ENCODE measurements around the gene AGFG2. TPM values are rescaled to one million over a fixed set of nuclear protein-coding genes. Genes with fewer than 3 reads are reported as not detected.
A peak's percentile ranks its signal among the peaks of the same experiment; 100 is the strongest.

AGFG2 gene
- total RNA-seq, 1 experiment from 2014 or later: 6.7 TPM

- no peaks in the 10 kb centered on the region for H3K27me3 ChIP-seq (ENCODE audit: low read length)
- no peak overlapping the region for H3K4me2 ChIP-seq (ENCODE audit: low read depth, low read length, poor library complexity, severe bottlenecking)
- H3K9ac ChIP-seq (ENCODE audit: low read length): no peak overlapping the region
- H3K27ac ChIP-seq (ENCODE audit: low read length): no peak overlapping the region
- H3K36me3 ChIP-seq (ENCODE audit: insufficient read depth, low read length): no peaks in the 10 kb centered on the region
- H2AFZ ChIP-seq (ENCODE audit: low read length): no peak overlapping the region
- peak; percentile 78 for DNase-seq
- no peak overlapping the region for H3K4me3 ChIP-seq (ENCODE audit: low read length)
- no peaks in the 10 kb centered on the region for H3K9me3 ChIP-seq (ENCODE audit: low read length)
- H3K9me2 ChIP-seq (replicated peaks; ENCODE audit: insufficient read depth, low read length): no peaks in the 10 kb centered on the region
- H3K4me1 ChIP-seq (ENCODE audit: low read length): peaks cover 28% of the 10 kb centered on the region
- H3K79me2 ChIP-seq (ENCODE audit: low read length): no peaks in the 10 kb centered on the region
- H4K20me1 ChIP-seq (ENCODE audit: insufficient read depth, low read depth, low read length): no peaks in the 10 kb centered on the region
Observed at GRCh38 chr7:100599911-100600729, 61.1 kb downstream of the AGFG2 start.

- no peak for DNase-seq
- Histone ChIP-seq H3K9me3 (ENCODE audit: low read length) (no peaks in the 10 kb centered on the region), H3K27me3 (ENCODE audit: low read length) (no peaks in the 10 kb centered on the region), H3K36me3 (ENCODE audit: insufficient read depth, low read length) (no peaks in the 10 kb centered on the region), H3K4me1 (ENCODE audit: low read length) (peaks cover 30% of the 10 kb centered on the region), H3K4me2 (ENCODE audit: low read depth, low read length, poor library complexity, severe bottlenecking) (no peak overlapping the region), H3K27ac (ENCODE audit: low read length) (no peak overlapping the region), H3K79me2 (ENCODE audit: low read length) (no peaks in the 10 kb centered on the region), H3K9me2 (replicated peaks; ENCODE audit: insufficient read depth, low read length) (no peaks in the 10 kb centered on the region), H3K9ac (ENCODE audit: low read length) (no peak overlapping the region), H4K20me1 (ENCODE audit: insufficient read depth, low read depth, low read length) (no peaks in the 10 kb centered on the region), H2AFZ (ENCODE audit: low read length) (no peak overlapping the region), H3K4me3 (ENCODE audit: low read length) (no peak overlapping the region)
Observed at GRCh38 chr7:100600730-100601038, 61.7 kb downstream of the AGFG2 start.

GRCh38 chr7:100602889-100603725 lies 64.1 kb downstream of the AGFG2 start:
- no peaks in the 10 kb centered on the region for H3K9me2 ChIP-seq (replicated peaks; ENCODE audit: insufficient read depth, low read length)
- no peaks in the 10 kb centered on the region for H3K27me3 ChIP-seq (ENCODE audit: low read length)
- peaks cover 30% of the 10 kb centered on the region for H3K4me1 ChIP-seq (ENCODE audit: low read length)
- H3K9ac ChIP-seq (ENCODE audit: low read length): peak overlapping the region; percentile 20
- no peaks in the 10 kb centered on the region for H3K36me3 ChIP-seq (ENCODE audit: insufficient read depth, low read length)
- no peak overlapping the region for H2AFZ ChIP-seq (ENCODE audit: low read length)
- no peaks in the 10 kb centered on the region for H4K20me1 ChIP-seq (ENCODE audit: insufficient read depth, low read depth, low read length)
- H3K79me2 ChIP-seq (ENCODE audit: low read length): no peaks in the 10 kb centered on the region
- DNase-seq: no peak
- no peak overlapping the region for H3K27ac ChIP-seq (ENCODE audit: low read length)
- peak overlapping the region; percentile 58 for H3K4me2 ChIP-seq (ENCODE audit: low read depth, low read length, poor library complexity, severe bottlenecking)
- peak overlapping the region; percentile 62; the same call in 1 of the 2 replicates for H3K4me3 ChIP-seq (ENCODE audit: low read length)
- no peaks in the 10 kb centered on the region for H3K9me3 ChIP-seq (ENCODE audit: low read length)

- H4K20me1 ChIP-seq (ENCODE audit: insufficient read depth, low read depth, low read length): no peaks in the 10 kb centered on the region
- no peak overlapping the region for H3K27ac ChIP-seq (ENCODE audit: low read length)
- peak overlapping the region; percentile 58 for H3K4me2 ChIP-seq (ENCODE audit: low read depth, low read length, poor library complexity, severe bottlenecking)
- peak overlapping the region; percentile 20 for H3K9ac ChIP-seq (ENCODE audit: low read length)
- peak overlapping the region; percentile 62; the same call in 1 of the 2 replicates for H3K4me3 ChIP-seq (ENCODE audit: low read length)
- no peaks in the 10 kb centered on the region for H3K9me2 ChIP-seq (replicated peaks; ENCODE audit: insufficient read depth, low read length)
- H3K9me3 ChIP-seq (ENCODE audit: low read length): no peaks in the 10 kb centered on the region
- H3K36me3 ChIP-seq (ENCODE audit: insufficient read depth, low read length): no peaks in the 10 kb centered on the region
- no peaks in the 10 kb centered on the region for H3K79me2 ChIP-seq (ENCODE audit: low read length)
- no peak for DNase-seq
- no peaks in the 10 kb centered on the region for H3K27me3 ChIP-seq (ENCODE audit: low read length)
- H2AFZ ChIP-seq (ENCODE audit: low read length): peak overlapping the region; percentile 91
- peaks cover 30% of the 10 kb centered on the region for H3K4me1 ChIP-seq (ENCODE audit: low read length)
Observed at GRCh38 chr7:100603726-100604027, 64.7 kb downstream of the AGFG2 start.

GRCh38 chr7:100604028-100604975 lies 65.3 kb downstream of the AGFG2 start:
- Histone ChIP-seq H3K4me1 (ENCODE audit: low read length) (peaks cover 30% of the 10 kb centered on the region), H3K9me2 (replicated peaks; ENCODE audit: insufficient read depth, low read length) (no peaks in the 10 kb centered on the region), H2AFZ (ENCODE audit: low read length) (peak overlapping the region; percentile 95), H3K36me3 (ENCODE audit: insufficient read depth, low read length) (no peaks in the 10 kb centered on the region), H4K20me1 (ENCODE audit: insufficient read depth, low read depth, low read length) (no peaks in the 10 kb centered on the region), H3K4me3 (ENCODE audit: low read length) (peak overlapping the region; percentile 69), H3K4me2 (ENCODE audit: low read depth, low read length, poor library complexity, severe bottlenecking) (peak overlapping the region; percentile 91), H3K27me3 (ENCODE audit: low read length) (no peaks in the 10 kb centered on the region), H3K9me3 (ENCODE audit: low read length) (no peaks in the 10 kb centered on the region), H3K79me2 (ENCODE audit: low read length) (no peaks in the 10 kb centered on the region), H3K9ac (ENCODE audit: low read length) (peak overlapping the region; percentile 73), H3K27ac (ENCODE audit: low read length) (no peak overlapping the region)
- DNase-seq: peak; percentile 90

GRCh38 chr7:100604976-100605911 lies 66.2 kb downstream of the AGFG2 start:
- Histone ChIP-seq H3K4me1 (ENCODE audit: low read length) (peaks cover 28% of the 10 kb centered on the region), H3K4me3 (ENCODE audit: low read length) (peak overlapping the region; percentile 69), H3K79me2 (ENCODE audit: low read length) (no peaks in the 10 kb centered on the region), H3K4me2 (ENCODE audit: low read depth, low read length, poor library complexity, severe bottlenecking) (peak overlapping the region; percentile 91), H3K27ac (ENCODE audit: low read length) (no peak overlapping the region), H3K9me3 (ENCODE audit: low read length) (no peaks in the 10 kb centered on the region), H3K9me2 (replicated peaks; ENCODE audit: insufficient read depth, low read length) (no peaks in the 10 kb centered on the region), H3K27me3 (ENCODE audit: low read length) (no peaks in the 10 kb centered on the region), H3K9ac (ENCODE audit: low read length) (peak overlapping the region; percentile 73), H4K20me1 (ENCODE audit: insufficient read depth, low read depth, low read length) (no peaks in the 10 kb centered on the region), H3K36me3 (ENCODE audit: insufficient read depth, low read length) (no peaks in the 10 kb centered on the region), H2AFZ (ENCODE audit: low read length) (peak overlapping the region; percentile 95; the same call in 1 of the 2 replicates)
- DNase-seq: no peak

- H2AFZ ChIP-seq (ENCODE audit: low read length): no peak overlapping the region
- H3K27ac ChIP-seq (ENCODE audit: low read length): no peak overlapping the region
- no peak for DNase-seq
- H3K9me3 ChIP-seq (ENCODE audit: low read length): no peaks in the 10 kb centered on the region
- no peaks in the 10 kb centered on the region for H3K36me3 ChIP-seq (ENCODE audit: insufficient read depth, low read length)
- no peaks in the 10 kb centered on the region for H3K9me2 ChIP-seq (replicated peaks; ENCODE audit: insufficient read depth, low read length)
- no peak overlapping the region for H3K4me3 ChIP-seq (ENCODE audit: low read length)
- H3K9ac ChIP-seq (ENCODE audit: low read length): no peak overlapping the region
- H3K4me2 ChIP-seq (ENCODE audit: low read depth, low read length, poor library complexity, severe bottlenecking): no peak overlapping the region
- peaks cover 26% of the 10 kb centered on the region for H3K4me1 ChIP-seq (ENCODE audit: low read length)
- H3K27me3 ChIP-seq (ENCODE audit: low read length): no peaks in the 10 kb centered on the region
- no peaks in the 10 kb centered on the region for H3K79me2 ChIP-seq (ENCODE audit: low read length)
- no peaks in the 10 kb centered on the region for H4K20me1 ChIP-seq (ENCODE audit: insufficient read depth, low read depth, low read length)
Observed at GRCh38 chr7:100606313-100606712, 67.3 kb downstream of the AGFG2 start.

Measured in Karpas-422 (cell line).